ENCODE measurements around the gene PI16. TPM values are rescaled to one million over a fixed set of nuclear protein-coding genes. Genes with fewer than 3 reads are reported as not detected.

PI16 gene
- total and polyA plus RNA-seq, 2 donors (not counting 3 experiments of a cell fraction or from before 2014, with no cell fraction given) = 0.14 TPM; not detected in 1

- Histone ChIP-seq H3K4me2 (ENCODE audit: insufficient read depth, low read length) (no peak overlapping the region), H3K4me1 (ENCODE audit: control insufficient read depth, extremely low read depth, insufficient read depth, low read length) (no peaks in the 10 kb centered on the region), H2AFZ (ENCODE audit: low read depth, low read length) (no peak overlapping the region), H3K79me2 (ENCODE audit: control insufficient read depth, insufficient read depth, low read length) (no peaks in the 10 kb centered on the region), H3K4me3 (replicated peaks in 1 of 3; ENCODE audit: insufficient read depth in 1 of 3, low read depth in 1 of 3, low read length in 3 of 3) (no peak overlapping the region), H3K9me1 (replicated peaks; ENCODE audit: control insufficient read depth, extremely low read depth, insufficient read depth, low read length) (no peaks in the 10 kb centered on the region), H3K27ac (ENCODE audit: insufficient read depth, low read depth, low read length) (no peak overlapping the region), H3K27me3 (ENCODE audit: control insufficient read depth in 2 of 2, insufficient read depth in 2 of 2, low read length in 2 of 2) (no peaks in the 10 kb centered on the region), H3K9me3 (replicated peaks; ENCODE audit: control insufficient read depth, insufficient read depth, low read length) (no peaks in the 10 kb centered on the region), H4K20me1 (replicated peaks; ENCODE audit: control insufficient read depth, extremely low read depth, insufficient read depth, low read length) (no peaks in the 10 kb centered on the region), H3K9ac (replicated peaks; ENCODE audit: extremely low read depth, insufficient read depth, low read length) (no peak overlapping the region), H3K36me3 (ENCODE audit: control insufficient read depth in 2 of 2, extremely low read depth in 1 of 2, insufficient read depth in 2 of 2, low read length in 2 of 2) (peaks cover 31 to 79% of the 10 kb centered on the region in 2 experiments)
- no peak for FAIRE-seq
- intact Hi-C loops (cut with micrococcal nuclease) (no loop called here), dilution Hi-C loops (cut with MboI; ENCODE audit: extremely low pct_ligation_motif_present, low sequenced_read_pairs) (no loop called here)
- POLR2A ChIA-PET = no interaction called here
- no TSS peak for BruUV-seq (replicated peaks)
- TF ChIP-seq, protein P1, sequence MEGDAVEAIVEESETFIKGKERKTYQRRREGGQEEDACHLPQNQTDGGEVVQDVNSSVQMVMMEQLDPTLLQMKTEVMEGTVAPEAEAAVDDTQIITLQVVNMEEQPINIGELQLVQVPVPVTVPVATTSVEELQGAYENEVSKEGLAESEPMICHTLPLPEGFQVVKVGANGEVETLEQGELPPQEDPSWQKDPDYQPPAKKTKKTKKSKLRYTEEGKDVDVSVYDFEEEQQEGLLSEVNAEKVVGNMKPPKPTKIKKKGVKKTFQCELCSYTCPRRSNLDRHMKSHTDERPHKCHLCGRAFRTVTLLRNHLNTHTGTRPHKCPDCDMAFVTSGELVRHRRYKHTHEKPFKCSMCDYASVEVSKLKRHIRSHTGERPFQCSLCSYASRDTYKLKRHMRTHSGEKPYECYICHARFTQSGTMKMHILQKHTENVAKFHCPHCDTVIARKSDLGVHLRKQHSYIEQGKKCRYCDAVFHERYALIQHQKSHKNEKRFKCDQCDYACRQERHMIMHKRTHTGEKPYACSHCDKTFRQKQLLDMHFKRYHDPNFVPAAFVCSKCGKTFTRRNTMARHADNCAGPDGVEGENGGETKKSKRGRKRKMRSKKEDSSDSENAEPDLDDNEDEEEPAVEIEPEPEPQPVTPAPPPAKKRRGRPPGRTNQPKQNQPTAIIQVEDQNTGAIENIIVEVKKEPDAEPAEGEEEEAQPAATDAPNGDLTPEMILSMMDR (IDR thresholded peaks at IDR 0.05; ENCODE audit: extremely low read depth in 1 of 2, insufficient read depth in 1 of 2, low read depth in 1 of 2, low read length in 2 of 2) = no peak
- TF ChIP-seq JUN (IDR thresholded peaks at IDR 0.05; ENCODE audit: borderline replicate concordance, insufficient read depth, insufficient read length, low read depth) (no peak), EZH2 (IDR thresholded peaks at IDR 0.05; ENCODE audit: borderline replicate concordance, low read depth, low read length, severe bottlenecking) (no peak), POLR2AphosphoS5 (IDR thresholded peaks at IDR 0.05; ENCODE audit: insufficient read depth, low read depth, low read length) (no peak), GATA2 (IDR thresholded peaks at IDR 0.05; ENCODE audit: insufficient read depth, insufficient read length, low read depth, low read length) (no peak), POLR2A (IDR thresholded peaks at IDR 0.05; ENCODE audit: low read depth, low read length) (no peak), FOS (IDR thresholded peaks at IDR 0.05; ENCODE audit: borderline replicate concordance, insufficient read depth, low read length) (no peak), MYC (IDR thresholded peaks at IDR 0.05; ENCODE audit: low read depth, low read length) (no peak)
- TF ChIP-seq, protein P2, sequence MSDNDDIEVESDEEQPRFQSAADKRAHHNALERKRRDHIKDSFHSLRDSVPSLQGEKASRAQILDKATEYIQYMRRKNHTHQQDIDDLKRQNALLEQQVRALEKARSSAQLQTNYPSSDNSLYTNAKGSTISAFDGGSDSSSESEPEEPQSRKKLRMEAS (IDR thresholded peaks at IDR 0.05; ENCODE audit: insufficient read depth, insufficient read length) = no peak
- CTCF ChIA-PET = interaction anchor here (1.0 kb wide), 1 partner anchor 8 kb away, joined by 3 read pairs; no protein-coding TSS in a partner anchor
- no peak for DNase-seq (ENCODE audit: low read depth, low spot score)
Observed at GRCh38 chr6:36970892-36971842, 16.6 kb downstream of the PI16 start.
